Endothelial cell of hepatic sinusoid (primary cell): Measurements from ENCODE around the gene TMEM161B.
"Not testable (repeated sequence)": the region's sequence is repeated elsewhere in the genome, so short reads cannot be mapped to it uniquely, and the experiment has no call there.

Experiments used
- in situ Hi-C: cut with HindIII; loops from 2 replicates; pipeline ENCODE4 v1.10.0; 2017; ENCODE audit warnings: low sequenced_read_pairs

TMEM161B gene

GRCh38 chr5:88190106-88190834 lies 78.4 kb downstream of the TMEM161B start:
- in situ Hi-C loops, result no loop called here

- in situ Hi-C loops, result not testable (repeated sequence)
These were observed 79.2 kb downstream of the TMEM161B start for GRCh38 chr5:88189484-88189883.

GRCh38 chr5:88188458-88189132 lies 80.0 kb downstream of the TMEM161B start:
- in situ Hi-C loops, result no loop called here

- in situ Hi-C loops, result no loop called here
These were observed 85.4 kb downstream of the TMEM161B start for GRCh38 chr5:88183255-88183654.

GRCh38 chr5:88177486-88177885 lies 91.2 kb downstream of the TMEM161B start:
- in situ Hi-C loops, result not testable (repeated sequence)

GRCh38 chr5:88172847-88173758 lies 95.5 kb downstream of the TMEM161B start:
- in situ Hi-C loops, result no loop called here

GRCh38 chr5:88159591-88159990 lies 109.1 kb downstream of the TMEM161B start:
- in situ Hi-C loops, result no loop called here

GRCh38 chr5:88158056-88158455 lies 110.6 kb downstream of the TMEM161B start:
- in situ Hi-C loops, result no loop called here

- in situ Hi-C loops, result no loop called here
These were observed 113.8 kb downstream of the TMEM161B start for GRCh38 chr5:88154891-88155290.

- in situ Hi-C loops, result no loop called here
These were observed 117.9 kb downstream of the TMEM161B start for GRCh38 chr5:88150747-88151146.

GRCh38 chr5:88145611-88146467 lies 122.8 kb downstream of the TMEM161B start:
- in situ Hi-C loops, result no loop called here

- in situ Hi-C loops, result no loop called here
These were observed 123.4 kb downstream of the TMEM161B start for GRCh38 chr5:88145221-88145610.
